Liver (tissue), 3 donors: ENCODE measurements around the gene RET.

Experiments used
- GABPA ChIP-seq, 2 donors: IDR thresholded peaks in 1 of 2; conservative IDR thresholded peaks in 1 of 2; 2 replicates each; pipeline ENCODE4 v1.6.1; 2016; ENCODE audit warnings: antibody characterized with exemption in 2 of 2, mild to moderate bottlenecking in 1 of 2, moderate library complexity in 1 of 2
- JUND ChIP-seq, 2 donors: IDR thresholded peaks; 2 replicates each; pipeline ENCODE4 v1.6.1; 2016; ENCODE audit warnings: antibody characterized with exemption in 2 of 2
- RAD21 ChIP-seq, 2 donors: IDR thresholded peaks; 2 replicates each; pipeline ENCODE4 v1.6.1; 2016; ENCODE audit warnings: antibody characterized with exemption in 2 of 2, mild to moderate bottlenecking in 2 of 2
- RXRA ChIP-seq, 2 donors: IDR thresholded peaks; 2 replicates each; pipeline ENCODE4 v1.6.1; 2017 to 2018; ENCODE audit warnings: antibody characterized with exemption in 2 of 2, mild to moderate bottlenecking in 1 of 2
- TAF1 ChIP-seq: conservative IDR thresholded peaks from 2 replicates; pipeline ENCODE4 v1.6.1; 2016; ENCODE audit warnings: antibody characterized with exemption, mild to moderate bottlenecking
- YY1 ChIP-seq: IDR thresholded peaks from 2 replicates; pipeline ENCODE4 v1.6.1; 2016; ENCODE audit warnings: antibody characterized with exemption, mild to moderate bottlenecking
- TF ChIP-seq, protein P1 (sequence below): fragments of 150-350 bp; IDR thresholded peaks from 2 replicates; pipeline ENCODE4 v1.5.1; 2017; ENCODE audit warnings: improper control_type of control experiment, low read depth, low read length; ENCODE audit not compliant: missing input control
- TF ChIP-seq, protein P2 (sequence below): IDR thresholded peaks from 2 replicates; pipeline ENCODE4 v1.6.1; 2016; ENCODE audit warnings: antibody characterized with exemption
- TF ChIP-seq, protein P3 (sequence below): IDR thresholded peaks from 2 replicates; pipeline ENCODE4 v1.6.1; 2016; ENCODE audit warnings: antibody characterized with exemption, mild to moderate bottlenecking
- TF ChIP-seq, protein P4 (sequence below): IDR thresholded peaks from 2 replicates; pipeline ENCODE4 v1.6.1; 2016; ENCODE audit warnings: antibody characterized with exemption
- TF ChIP-seq, protein P5 (sequence below): IDR thresholded peaks from 2 replicates; pipeline ENCODE4 v1.6.1; 2016; ENCODE audit warnings: antibody characterized with exemption
- donor health status: healthy.
- donor health status: healthy.

DNA sequence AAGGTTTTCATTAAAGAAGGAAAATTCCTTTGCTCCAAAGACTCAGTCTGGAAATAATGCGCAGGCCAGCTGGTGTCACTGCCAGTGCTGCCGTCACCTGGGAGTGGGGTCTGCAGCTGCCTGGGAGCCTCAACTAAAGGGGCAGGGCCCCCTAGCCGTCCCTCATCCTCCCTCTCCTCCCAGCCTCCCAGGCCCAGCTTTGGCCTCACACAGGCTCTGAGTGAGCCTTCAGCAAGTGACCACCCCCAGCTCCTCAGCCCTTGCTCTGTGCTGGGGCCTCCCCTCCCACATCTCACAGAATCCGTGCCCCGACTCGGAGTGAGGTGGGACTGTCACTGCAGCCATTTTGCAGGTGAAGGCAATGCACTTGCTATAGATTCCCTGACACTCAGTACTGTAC, 11.1 kb upstream of the RET start:
- TF ChIP-seq, protein P1, sequence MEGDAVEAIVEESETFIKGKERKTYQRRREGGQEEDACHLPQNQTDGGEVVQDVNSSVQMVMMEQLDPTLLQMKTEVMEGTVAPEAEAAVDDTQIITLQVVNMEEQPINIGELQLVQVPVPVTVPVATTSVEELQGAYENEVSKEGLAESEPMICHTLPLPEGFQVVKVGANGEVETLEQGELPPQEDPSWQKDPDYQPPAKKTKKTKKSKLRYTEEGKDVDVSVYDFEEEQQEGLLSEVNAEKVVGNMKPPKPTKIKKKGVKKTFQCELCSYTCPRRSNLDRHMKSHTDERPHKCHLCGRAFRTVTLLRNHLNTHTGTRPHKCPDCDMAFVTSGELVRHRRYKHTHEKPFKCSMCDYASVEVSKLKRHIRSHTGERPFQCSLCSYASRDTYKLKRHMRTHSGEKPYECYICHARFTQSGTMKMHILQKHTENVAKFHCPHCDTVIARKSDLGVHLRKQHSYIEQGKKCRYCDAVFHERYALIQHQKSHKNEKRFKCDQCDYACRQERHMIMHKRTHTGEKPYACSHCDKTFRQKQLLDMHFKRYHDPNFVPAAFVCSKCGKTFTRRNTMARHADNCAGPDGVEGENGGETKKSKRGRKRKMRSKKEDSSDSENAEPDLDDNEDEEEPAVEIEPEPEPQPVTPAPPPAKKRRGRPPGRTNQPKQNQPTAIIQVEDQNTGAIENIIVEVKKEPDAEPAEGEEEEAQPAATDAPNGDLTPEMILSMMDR: no peak
- TF ChIP-seq, protein P2, sequence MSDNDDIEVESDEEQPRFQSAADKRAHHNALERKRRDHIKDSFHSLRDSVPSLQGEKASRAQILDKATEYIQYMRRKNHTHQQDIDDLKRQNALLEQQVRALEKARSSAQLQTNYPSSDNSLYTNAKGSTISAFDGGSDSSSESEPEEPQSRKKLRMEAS: no peak
- no peak for TF ChIP-seq JUND (IDR thresholded peaks at IDR 0.05)
- TF ChIP-seq TAF1: no peak
- TF ChIP-seq, protein P3, sequence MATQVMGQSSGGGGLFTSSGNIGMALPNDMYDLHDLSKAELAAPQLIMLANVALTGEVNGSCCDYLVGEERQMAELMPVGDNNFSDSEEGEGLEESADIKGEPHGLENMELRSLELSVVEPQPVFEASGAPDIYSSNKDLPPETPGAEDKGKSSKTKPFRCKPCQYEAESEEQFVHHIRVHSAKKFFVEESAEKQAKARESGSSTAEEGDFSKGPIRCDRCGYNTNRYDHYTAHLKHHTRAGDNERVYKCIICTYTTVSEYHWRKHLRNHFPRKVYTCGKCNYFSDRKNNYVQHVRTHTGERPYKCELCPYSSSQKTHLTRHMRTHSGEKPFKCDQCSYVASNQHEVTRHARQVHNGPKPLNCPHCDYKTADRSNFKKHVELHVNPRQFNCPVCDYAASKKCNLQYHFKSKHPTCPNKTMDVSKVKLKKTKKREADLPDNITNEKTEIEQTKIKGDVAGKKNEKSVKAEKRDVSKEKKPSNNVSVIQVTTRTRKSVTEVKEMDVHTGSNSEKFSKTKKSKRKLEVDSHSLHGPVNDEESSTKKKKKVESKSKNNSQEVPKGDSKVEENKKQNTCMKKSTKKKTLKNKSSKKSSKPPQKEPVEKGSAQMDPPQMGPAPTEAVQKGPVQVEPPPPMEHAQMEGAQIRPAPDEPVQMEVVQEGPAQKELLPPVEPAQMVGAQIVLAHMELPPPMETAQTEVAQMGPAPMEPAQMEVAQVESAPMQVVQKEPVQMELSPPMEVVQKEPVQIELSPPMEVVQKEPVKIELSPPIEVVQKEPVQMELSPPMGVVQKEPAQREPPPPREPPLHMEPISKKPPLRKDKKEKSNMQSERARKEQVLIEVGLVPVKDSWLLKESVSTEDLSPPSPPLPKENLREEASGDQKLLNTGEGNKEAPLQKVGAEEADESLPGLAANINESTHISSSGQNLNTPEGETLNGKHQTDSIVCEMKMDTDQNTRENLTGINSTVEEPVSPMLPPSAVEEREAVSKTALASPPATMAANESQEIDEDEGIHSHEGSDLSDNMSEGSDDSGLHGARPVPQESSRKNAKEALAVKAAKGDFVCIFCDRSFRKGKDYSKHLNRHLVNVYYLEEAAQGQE: no peak
- TF ChIP-seq RXRA (IDR thresholded peaks at IDR 0.05): no peak
- TF ChIP-seq YY1: no peak
- TF ChIP-seq, protein P4, sequence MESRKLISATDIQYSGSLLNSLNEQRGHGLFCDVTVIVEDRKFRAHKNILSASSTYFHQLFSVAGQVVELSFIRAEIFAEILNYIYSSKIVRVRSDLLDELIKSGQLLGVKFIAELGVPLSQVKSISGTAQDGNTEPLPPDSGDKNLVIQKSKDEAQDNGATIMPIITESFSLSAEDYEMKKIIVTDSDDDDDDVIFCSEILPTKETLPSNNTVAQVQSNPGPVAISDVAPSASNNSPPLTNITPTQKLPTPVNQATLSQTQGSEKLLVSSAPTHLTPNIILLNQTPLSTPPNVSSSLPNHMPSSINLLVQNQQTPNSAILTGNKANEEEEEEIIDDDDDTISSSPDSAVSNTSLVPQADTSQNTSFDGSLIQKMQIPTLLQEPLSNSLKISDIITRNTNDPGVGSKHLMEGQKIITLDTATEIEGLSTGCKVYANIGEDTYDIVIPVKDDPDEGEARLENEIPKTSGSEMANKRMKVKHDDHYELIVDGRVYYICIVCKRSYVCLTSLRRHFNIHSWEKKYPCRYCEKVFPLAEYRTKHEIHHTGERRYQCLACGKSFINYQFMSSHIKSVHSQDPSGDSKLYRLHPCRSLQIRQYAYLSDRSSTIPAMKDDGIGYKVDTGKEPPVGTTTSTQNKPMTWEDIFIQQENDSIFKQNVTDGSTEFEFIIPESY: no peak
- TF ChIP-seq RAD21 (IDR thresholded peaks at IDR 0.05): no peak
- TF ChIP-seq, protein P5, sequence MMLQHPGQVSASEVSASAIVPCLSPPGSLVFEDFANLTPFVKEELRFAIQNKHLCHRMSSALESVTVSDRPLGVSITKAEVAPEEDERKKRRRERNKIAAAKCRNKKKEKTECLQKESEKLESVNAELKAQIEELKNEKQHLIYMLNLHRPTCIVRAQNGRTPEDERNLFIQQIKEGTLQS: no peak
- no peak for TF ChIP-seq GABPA (IDR thresholded peaks at IDR 0.05 in 1 of 2, conservative IDR thresholded peaks at IDR 0.05 in 1 of 2)
